Measurements from ENCODE around the gene MINK1.

Gene MINK1

GRCh38 chr17:4881761-4882555, 48.8 kb downstream of the MINK1 start:
- peak; percentile 65 for DNase-seq

- DNase-seq = no peak
These were observed 51.3 kb downstream of the MINK1 start for GRCh38 chr17:4884489-4884888.

GRCh38 chr17:4886830-4887229, 53.7 kb downstream of the MINK1 start:
- DNase-seq = no peak

GRCh38 chr17:4887581-4887980, 54.4 kb downstream of the MINK1 start:
- DNase-seq = no peak

GRCh38 chr17:4891411-4892410, 58.6 kb downstream of the MINK1 start:
- DNase-seq = no peak

- DNase-seq = no peak
These were observed 59.5 kb downstream of the MINK1 start for GRCh38 chr17:4892499-4893221.

- no peak for DNase-seq
These were observed 60.1 kb downstream of the MINK1 start for GRCh38 chr17:4893272-4893671.

- no peak for DNase-seq
These were observed 60.8 kb downstream of the MINK1 start for GRCh38 chr17:4893721-4894560.

GRCh38 chr17:4895121-4895520, 62.0 kb downstream of the MINK1 start:
- DNase-seq = no peak

GRCh38 chr17:4895657-4896331, 62.7 kb downstream of the MINK1 start:
- DNase-seq = no peak

- DNase-seq = no peak
These were observed 63.4 kb downstream of the MINK1 start for GRCh38 chr17:4896332-4897197.

- no peak for DNase-seq
These were observed 64.1 kb downstream of the MINK1 start for GRCh38 chr17:4897198-4897687.

- DNase-seq = no peak
These were observed 64.6 kb downstream of the MINK1 start for GRCh38 chr17:4897785-4898184.

- DNase-seq = no peak
These were observed 65.2 kb downstream of the MINK1 start for GRCh38 chr17:4898351-4898750.

GRCh38 chr17:4898927-4899326, 65.8 kb downstream of the MINK1 start:
- DNase-seq = no peak

GRCh38 chr17:4899341-4900230, 66.4 kb downstream of the MINK1 start, which contains the start of gene C17orf107:
TSS of gene C17orf107 (plus strand) at chr17:4899536. CDS start at chr17:4899763, 227 bp downstream.
- peak; percentile 84 for DNase-seq

GRCh38 chr17:4900231-4901107, 67.3 kb downstream of the MINK1 start:
- DNase-seq = peak; percentile 56

GRCh38 chr17:4901108-4901647, 68.0 kb downstream of the MINK1 start:
- no peak for DNase-seq
